ENCODE data around the gene DCANP1.

GRCh38 chr5:135491552-135492318 lies 44.6 kb upstream of the DCANP1 start:
- TF ChIP-seq CTCF (IDR thresholded peaks at IDR 0.05; ENCODE audit: low read depth, low read length) (no peak), EZH2phosphoT487 (IDR thresholded peaks at IDR 0.05; ENCODE audit: low read depth) (no peak)
